Dedifferentiated amniotic fluid mesenchymal stem cell (primary cell): ENCODE measurements around the gene PARVA.
A peak's percentile ranks its signal among the peaks of the same experiment; 100 is the strongest.

Experiments
- DNase-seq: peaks from one replicate; pipeline ENCODE4 v3.0.0-alpha.2; 2016; ENCODE audit errors: extremely low spot score

The PARVA gene

DNA sequence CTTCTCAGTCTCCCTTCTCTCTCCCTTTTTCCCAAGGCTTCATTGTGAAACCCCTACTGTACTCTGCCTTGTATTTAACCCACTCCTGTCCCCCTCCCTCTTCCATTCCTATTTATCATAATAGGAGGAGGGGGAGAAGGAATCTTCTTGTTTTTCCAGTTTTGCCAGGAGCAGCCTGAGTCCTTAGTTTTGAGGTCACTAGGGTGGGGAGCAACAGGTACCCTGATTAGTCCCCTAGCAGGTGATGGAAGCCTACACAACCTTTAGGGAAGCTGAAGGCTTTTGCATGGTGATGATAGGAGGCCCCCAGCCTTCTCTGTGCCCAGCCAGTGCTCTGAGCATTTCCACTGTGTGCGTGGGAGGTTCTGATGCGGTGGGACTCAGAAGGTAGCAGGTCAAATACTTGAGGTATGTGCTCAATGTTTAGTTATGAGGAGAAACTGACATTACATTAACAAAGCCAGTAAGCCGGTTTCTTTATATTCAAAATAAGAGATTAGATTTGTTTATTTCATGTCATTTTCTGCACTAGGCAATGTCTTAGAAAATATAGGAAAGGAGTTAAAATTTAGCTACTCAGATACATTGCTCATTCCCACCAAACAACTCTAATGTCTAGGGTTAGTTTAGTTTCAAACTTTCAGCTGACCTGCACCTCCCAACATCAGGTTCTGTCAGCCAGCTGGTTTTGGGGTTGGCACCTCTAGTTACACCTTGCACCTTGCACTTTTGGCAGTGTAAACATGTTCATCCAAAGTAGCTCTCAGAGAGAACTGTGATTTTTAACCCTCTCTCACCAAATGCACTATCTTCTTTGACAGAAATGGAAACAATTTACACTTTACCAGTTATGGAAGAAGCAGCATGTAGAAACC lies 26.0 kb downstream of the PARVA start:
- no peak for DNase-seq

DNA sequence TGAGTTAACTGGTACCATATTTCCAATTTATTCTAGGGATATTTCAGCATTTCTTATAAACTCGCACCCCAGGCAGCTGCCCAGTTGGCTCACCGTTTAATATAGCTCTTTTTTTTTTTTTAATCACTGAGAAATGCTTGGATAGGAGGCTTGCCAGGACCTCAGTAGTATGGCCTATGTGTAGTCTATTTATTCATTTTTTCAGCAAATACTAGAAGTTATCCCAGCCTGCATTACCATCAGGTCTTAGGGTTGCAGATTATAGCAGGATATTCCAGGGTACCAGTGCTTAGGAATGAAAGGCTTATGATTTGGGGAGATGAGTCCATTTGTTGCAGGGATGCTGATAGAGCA lies 26.6 kb downstream of the PARVA start:
- DNase-seq, result no peak

GRCh38 chr11:12404436-12404835 lies 27.1 kb downstream of the PARVA start:
- no peak for DNase-seq

- no peak for DNase-seq
These were observed 30.9 kb downstream of the PARVA start for GRCh38 chr11:12408156-12408770.

- DNase-seq, result no peak
These were observed 32.2 kb downstream of the PARVA start for GRCh38 chr11:12409621-12410005.

DNA sequence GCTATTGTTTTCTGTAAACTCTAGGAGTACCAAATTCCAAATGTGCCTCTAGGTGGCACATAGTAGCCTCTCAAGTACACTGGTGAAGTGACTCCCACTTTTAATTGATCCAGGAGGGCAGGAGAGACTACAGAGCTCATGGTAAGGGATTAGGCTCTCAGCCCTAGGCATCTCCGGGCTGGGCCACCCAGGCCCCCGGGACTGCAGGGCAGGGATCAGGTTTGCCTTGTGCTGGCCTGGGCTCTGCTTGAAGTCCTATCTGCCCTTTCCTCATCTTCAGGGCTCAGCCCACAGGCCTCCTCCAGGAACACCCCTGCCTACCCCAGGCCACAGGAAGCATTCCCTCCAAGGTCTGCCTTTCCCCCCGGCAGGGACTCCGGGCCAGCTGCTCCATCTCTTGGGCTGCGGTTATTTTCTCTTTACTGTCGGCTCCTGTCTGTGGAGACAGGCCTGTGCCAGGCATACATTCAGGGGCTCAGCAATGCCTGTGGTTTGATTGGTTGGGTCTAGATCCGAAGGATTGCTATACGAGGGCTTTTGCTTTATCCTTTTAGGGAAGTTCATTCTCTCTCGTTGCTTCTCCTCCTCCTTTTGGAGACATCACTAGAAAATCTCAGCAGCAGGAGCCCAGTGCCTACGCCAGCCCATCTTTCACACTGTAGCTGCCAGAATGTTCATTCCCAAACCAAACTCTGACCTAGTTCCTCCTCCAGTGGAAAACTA lies 32.8 kb downstream of the PARVA start:
- DNase-seq, result peak; percentile 58

DNA sequence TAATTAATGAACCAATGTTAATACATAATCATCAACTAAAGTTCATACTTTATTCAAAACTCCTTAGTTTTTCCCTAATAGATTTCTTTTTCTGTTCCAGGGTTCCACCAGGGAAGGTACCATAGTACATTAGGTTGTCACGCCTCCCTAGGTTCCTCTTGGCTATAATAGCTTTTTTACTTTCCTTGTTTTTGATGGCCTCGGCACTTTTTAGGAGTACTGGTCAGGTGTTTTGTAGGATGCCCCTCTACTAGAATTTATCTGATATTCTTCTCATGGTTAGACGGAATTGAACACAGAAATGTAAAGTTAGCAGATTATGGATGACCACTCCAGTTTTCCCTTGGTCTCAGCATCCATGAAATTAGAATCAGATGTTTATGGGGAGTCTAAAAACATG lies 34.0 kb downstream of the PARVA start:
- DNase-seq, result no peak

- peak; percentile 90 for DNase-seq
These were observed 34.7 kb downstream of the PARVA start for GRCh38 chr11:12411806-12412727.

- DNase-seq, result no peak
These were observed 36.0 kb downstream of the PARVA start for GRCh38 chr11:12413141-12414052.

- DNase-seq, result no peak
These were observed 37.2 kb downstream of the PARVA start for GRCh38 chr11:12414611-12415010.

DNA sequence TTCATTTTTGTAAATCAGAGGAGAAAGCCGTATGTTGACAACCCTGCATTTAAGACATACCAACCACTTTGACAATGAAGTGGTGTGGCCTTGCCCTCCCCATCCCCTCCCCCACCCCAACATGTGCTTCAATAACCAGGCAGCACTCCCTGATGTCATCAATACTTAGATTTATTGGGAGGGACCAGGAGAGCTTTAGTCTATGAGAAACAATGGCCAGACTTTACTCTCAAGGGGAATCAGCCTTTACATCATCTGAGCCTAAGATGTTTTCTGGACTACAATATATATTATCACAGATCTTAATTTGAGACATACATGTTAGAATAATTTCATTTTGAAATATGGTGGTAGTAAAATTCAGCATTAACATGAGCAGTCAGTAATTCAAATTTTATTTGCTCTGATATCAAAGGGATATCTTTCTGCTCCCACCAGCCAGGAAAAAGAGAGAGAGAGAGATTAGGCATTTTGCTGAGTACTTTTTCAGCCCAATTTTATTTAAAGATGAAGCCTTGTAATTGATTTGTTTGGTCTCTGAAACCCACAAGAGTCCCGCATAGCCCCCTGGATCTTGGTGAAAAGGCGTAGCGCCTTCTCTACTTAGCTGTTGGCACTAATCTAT lies 38.1 kb downstream of the PARVA start:
- DNase-seq, result no peak

DNA sequence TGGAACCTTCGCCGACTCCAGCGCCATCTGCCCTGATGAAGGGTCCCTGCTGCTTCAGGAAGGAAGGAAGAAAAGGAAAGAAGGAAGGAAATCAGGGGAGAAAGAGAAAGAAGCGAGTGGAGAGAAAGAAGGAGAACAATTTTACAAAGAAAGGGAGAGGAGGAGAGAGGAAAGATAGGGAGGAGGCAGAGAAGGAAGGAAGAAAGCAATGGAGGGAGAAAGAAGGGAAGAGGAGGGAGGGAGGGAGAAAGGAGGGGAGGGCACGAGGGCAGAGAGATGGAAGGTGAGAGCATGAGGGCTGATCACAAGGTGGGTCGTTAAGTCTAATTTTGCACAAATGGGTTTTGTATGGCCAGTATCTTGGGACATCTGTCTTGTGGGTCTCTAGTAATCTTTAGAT lies 39.2 kb downstream of the PARVA start:
- DNase-seq, result no peak

GRCh38 chr11:12417691-12418611 lies 40.6 kb downstream of the PARVA start:
- peak; percentile 54 for DNase-seq

DNA sequence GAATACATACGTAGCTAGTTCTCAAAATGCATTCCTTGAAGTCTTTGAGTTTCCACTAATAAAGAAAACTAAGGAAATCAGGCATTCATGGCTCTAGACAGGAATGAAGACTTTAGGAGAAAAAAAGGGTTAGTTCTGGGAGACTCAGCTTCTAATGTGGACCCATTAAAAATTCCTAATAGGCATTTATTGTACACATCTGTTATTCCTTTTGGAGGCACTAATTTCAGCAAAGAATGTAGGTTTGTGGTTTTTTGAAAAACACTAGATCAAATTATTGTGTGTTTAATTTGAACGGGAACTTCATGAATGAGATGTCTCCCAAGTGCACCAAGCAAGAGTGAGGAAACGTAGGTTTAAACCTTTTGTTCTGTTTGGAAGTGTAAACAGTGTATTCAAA lies 42.7 kb downstream of the PARVA start:
- DNase-seq, result no peak

DNA sequence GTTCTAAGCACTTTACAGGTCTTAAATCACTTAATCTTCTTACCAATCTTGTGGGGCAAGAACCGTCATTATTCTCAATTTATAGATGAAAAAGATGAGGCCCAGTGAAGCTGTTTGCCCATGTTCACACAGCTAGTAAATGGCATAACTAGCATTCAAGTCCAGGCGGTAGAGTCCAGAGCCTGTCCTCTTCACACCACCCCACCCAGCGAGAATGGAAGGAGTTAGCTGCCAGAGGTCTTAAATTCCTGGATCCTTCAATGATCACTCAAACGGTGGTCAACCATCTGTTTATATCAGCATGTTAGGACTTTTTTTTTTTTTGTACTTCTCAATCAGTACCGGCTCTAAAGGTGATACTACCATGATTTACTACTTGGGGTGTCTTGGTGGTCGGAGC lies 43.3 kb downstream of the PARVA start:
- DNase-seq, result no peak

GRCh38 chr11:12421386-12421785 lies 44.0 kb downstream of the PARVA start:
- DNase-seq, result no peak

DNA sequence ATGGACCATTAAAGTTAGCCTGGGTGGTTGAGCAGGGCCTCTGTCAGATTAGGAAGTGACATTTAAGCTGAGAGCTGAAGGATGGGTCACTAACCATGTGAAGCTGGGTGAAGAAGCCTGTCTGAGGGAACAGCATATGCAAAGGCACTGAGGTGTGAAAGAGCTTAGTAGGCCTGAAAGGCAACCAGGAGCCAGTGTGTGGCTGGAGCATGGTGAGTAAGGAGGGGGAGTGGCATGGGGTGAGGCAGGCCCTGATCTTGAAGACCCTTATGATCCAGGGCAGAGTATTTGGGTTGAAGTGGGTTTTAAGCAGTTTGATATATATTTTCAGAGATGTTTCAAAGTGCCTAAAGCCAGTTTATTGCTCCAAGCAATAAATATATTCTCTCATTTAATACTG lies 48.8 kb downstream of the PARVA start:
- no peak for DNase-seq

GRCh38 chr11:12429155-12429554 lies 51.8 kb downstream of the PARVA start:
- DNase-seq, result no peak

GRCh38 chr11:12430351-12430750 lies 53.0 kb downstream of the PARVA start:
- DNase-seq, result no peak
